GM18519 (cell line): ENCODE data around the gene CDK5RAP2.
"Not testable (repeated sequence)": the region's sequence is repeated elsewhere in the genome, so short reads cannot be mapped to it uniquely, and the experiment has no call there.

Experiments used
- ATAC-seq: cut with Tn5 transposase; IDR thresholded peaks from one replicate; pipeline ENCODE4 v1.9.1; 2021; ENCODE audit warnings: mild to moderate bottlenecking, moderate library complexity; ENCODE audit not compliant: unreplicated experiment, low FRiP score

Gene CDK5RAP2

GRCh38 chr9:120552210-120552704 is 27.7 kb downstream of the CDK5RAP2 start:
- not testable (repeated sequence) for ATAC-seq

- no peak for ATAC-seq
These were observed 34.0 kb downstream of the CDK5RAP2 start for GRCh38 chr9:120545701-120546550.

GRCh38 chr9:120544441-120544840 is 35.5 kb downstream of the CDK5RAP2 start:
- ATAC-seq: no peak

GRCh38 chr9:120542701-120543490 is 37.1 kb downstream of the CDK5RAP2 start:
- ATAC-seq: no peak

- no peak for ATAC-seq
These were observed 38.0 kb downstream of the CDK5RAP2 start for GRCh38 chr9:120541921-120542320.

- ATAC-seq: no peak
These were observed 40.0 kb downstream of the CDK5RAP2 start for GRCh38 chr9:120539951-120540350.

- no peak for ATAC-seq
These were observed 41.6 kb downstream of the CDK5RAP2 start for GRCh38 chr9:120538339-120538738.

GRCh38 chr9:120536949-120537640 is 42.9 kb downstream of the CDK5RAP2 start:
- no peak for ATAC-seq

- ATAC-seq: no peak
These were observed 43.9 kb downstream of the CDK5RAP2 start for GRCh38 chr9:120536094-120536493.

- ATAC-seq: no peak
These were observed 45.7 kb downstream of the CDK5RAP2 start for GRCh38 chr9:120534266-120534665.

GRCh38 chr9:120532891-120533290 is 47.1 kb downstream of the CDK5RAP2 start:
- ATAC-seq: no peak

- ATAC-seq: no peak
These were observed 47.5 kb downstream of the CDK5RAP2 start for GRCh38 chr9:120532475-120532874.

- no peak for ATAC-seq
These were observed 48.2 kb downstream of the CDK5RAP2 start for GRCh38 chr9:120531683-120532300.

GRCh38 chr9:120530220-120530832 is 49.6 kb downstream of the CDK5RAP2 start:
- not testable (repeated sequence) for ATAC-seq

GRCh38 chr9:120528829-120529228 is 51.1 kb downstream of the CDK5RAP2 start:
- no peak for ATAC-seq

GRCh38 chr9:120528327-120528726 is 51.6 kb downstream of the CDK5RAP2 start:
- no peak for ATAC-seq

- ATAC-seq: no peak
These were observed 53.4 kb downstream of the CDK5RAP2 start for GRCh38 chr9:120526534-120526933.

GRCh38 chr9:120524863-120525262 is 55.1 kb downstream of the CDK5RAP2 start:
- no peak for ATAC-seq

GRCh38 chr9:120524038-120524437 is 55.9 kb downstream of the CDK5RAP2 start:
- no peak for ATAC-seq

GRCh38 chr9:120522558-120522957 is 57.4 kb downstream of the CDK5RAP2 start:
- no peak for ATAC-seq
